Ovary (tissue), 3 donors: ENCODE results near the gene WDR31.

Experiments used
- CTCF ChIP-seq, 3 donors: fragments of 450-650 bp in 2 of 3; fragments of 200-600 bp in 1 of 3; IDR thresholded peaks; one replicate each; pipeline versions ENCODE4 v1.5.1 to v1.8.0; 2016 to 2022; ENCODE audit warnings: antibody characterized with exemption in 3 of 3, mild to moderate bottlenecking in 1 of 3
- EP300 ChIP-seq: sonication (generic); formaldehyde crosslinking; IDR thresholded peaks from one replicate; pipeline ENCODE4 v1.6.1; 2017; ENCODE audit warnings: antibody characterized with exemption
- POLR2A ChIP-seq: fragments of 450-650 bp; IDR thresholded peaks from one replicate; pipeline ENCODE4 v1.6.1; 2017; ENCODE audit warnings: antibody characterized with exemption, mild to moderate bottlenecking, moderate library complexity
- donor health status: DM: no; HTN: no; CAD: no.

- TF ChIP-seq CTCF (IDR thresholded peaks at IDR 0.05) (no peak), POLR2A (peak; percentile 98), EP300 (peak; percentile 92)
Measured at GRCh38 chr9:113275157-113276131, 64.6 kb downstream of the WDR31 start, which contains the start of the genes CDC26 and PRPF4.
